ENCODE results near the gene CATSPERZ.

The CATSPERZ gene

GRCh38 chr11:64339286-64339685, 39.1 kb downstream of the CATSPERZ start:
- ATAC-seq (ENCODE audit: low read depth): no peak
- Mint-ChIP-seq H3K36me3 (peaks cover 7% of the 10 kb centered on the region), H3K27me3 (no peaks in the 10 kb centered on the region), H3K4me3 (peak overlapping the region; percentile 91), H3K9me3 (no peaks in the 10 kb centered on the region), H3K4me1 (peaks cover 45% of the 10 kb centered on the region), H3K27ac (peak overlapping the region; percentile 99)
- DNase-seq (ENCODE audit: low spot score in 2 of 2): no peak

- Mint-ChIP-seq H3K4me3 (peak within 1 kb of the TSS; percentile 91), H3K36me3 (peaks cover 7% of the 10 kb centered on the region), H3K4me1 (peaks cover 41% of the 10 kb centered on the region), H3K27ac (peak within 1 kb of the TSS; percentile 99), H3K27me3 (no peaks in the 10 kb centered on the region), H3K9me3 (no peaks in the 10 kb centered on the region)
- DNase-seq (ENCODE audit: low spot score in 2 of 2) (peak; percentile 85 to 93), ATAC-seq (ENCODE audit: low read depth) (peak; percentile 83)
Measured at GRCh38 chr11:64339754-64340408, 39.7 kb downstream of the CATSPERZ start, which contains the start of gene CCDC88B. Gene CCDC88B, plus strand, starts transcription at chr11:64340204. Its CDS starts 63 bp downstream, at chr11:64340267.

GRCh38 chr11:64340671-64341335, 40.6 kb downstream of the CATSPERZ start:
- ATAC-seq (ENCODE audit: low read depth) (peak; percentile 45), DNase-seq (ENCODE audit: low spot score in 2 of 2) (peak; percentile 79 to 93)
- H3K27ac Mint-ChIP-seq: peak overlapping the region; percentile 99
- peaks cover 37% of the 10 kb centered on the region for H3K4me1 Mint-ChIP-seq
- H3K4me3 Mint-ChIP-seq: peak overlapping the region; percentile 91
- no peaks in the 10 kb centered on the region for H3K9me3 Mint-ChIP-seq
- H3K27me3 Mint-ChIP-seq: no peaks in the 10 kb centered on the region
- H3K36me3 Mint-ChIP-seq: peaks cover 10% of the 10 kb centered on the region

GRCh38 chr11:64341429-64341828, 41.3 kb downstream of the CATSPERZ start:
- Mint-ChIP-seq H3K9me3 (no peaks in the 10 kb centered on the region), H3K36me3 (peaks cover 10% of the 10 kb centered on the region), H3K27ac (peak overlapping the region; percentile 99), H3K4me1 (peaks cover 38% of the 10 kb centered on the region), H3K27me3 (no peaks in the 10 kb centered on the region), H3K4me3 (peak overlapping the region; percentile 91)
- no peak for DNase-seq (ENCODE audit: low spot score in 2 of 2)
- ATAC-seq (ENCODE audit: low read depth): no peak

- H3K36me3 Mint-ChIP-seq: peaks cover 10% of the 10 kb centered on the region
Measured at GRCh38 chr11:64341851-64342791, 42.0 kb downstream of the CATSPERZ start.

GRCh38 chr11:64342869-64343745, 42.9 kb downstream of the CATSPERZ start:
- Mint-ChIP-seq H3K9me3 (no peaks in the 10 kb centered on the region), H3K36me3 (peaks cover 10% of the 10 kb centered on the region), H3K27ac (no peak overlapping the region), H3K27me3 (no peaks in the 10 kb centered on the region), H3K4me1 (peaks cover 36% of the 10 kb centered on the region), H3K4me3 (no peak overlapping the region)
- ATAC-seq (ENCODE audit: low read depth) (no peak), DNase-seq (ENCODE audit: low spot score in 2 of 2) (no peak)

More at GRCh38 chr11:64341851-64342791, 42.0 kb downstream of the CATSPERZ start:
- DNase-seq (ENCODE audit: low spot score in 2 of 2) (peak; percentile 91 to 93), ATAC-seq (ENCODE audit: low read depth) (peak; percentile 57)
- Mint-ChIP-seq H3K9me3 (no peaks in the 10 kb centered on the region), H3K27me3 (no peaks in the 10 kb centered on the region), H3K4me3 (peak overlapping the region; percentile 61), H3K4me1 (peaks cover 36% of the 10 kb centered on the region), H3K27ac (peak overlapping the region; percentile 99)

- Mint-ChIP-seq H3K36me3 (peaks cover 10% of the 10 kb centered on the region), H3K9me3 (no peaks in the 10 kb centered on the region), H3K4me1 (peaks cover 36% of the 10 kb centered on the region), H3K27me3 (no peaks in the 10 kb centered on the region), H3K27ac (no peak overlapping the region), H3K4me3 (no peak overlapping the region)
- ATAC-seq (ENCODE audit: low read depth): no peak
- no peak for DNase-seq (ENCODE audit: low spot score in 2 of 2)
Measured at GRCh38 chr11:64343767-64344559, 43.8 kb downstream of the CATSPERZ start.

- no peak overlapping the region for H3K4me3 Mint-ChIP-seq
- ATAC-seq (ENCODE audit: low read depth) (no peak), DNase-seq (ENCODE audit: low spot score in 2 of 2) (no peak)
- H3K27me3 Mint-ChIP-seq: no peaks in the 10 kb centered on the region
- H3K27ac Mint-ChIP-seq: no peak overlapping the region
- no peaks in the 10 kb centered on the region for H3K9me3 Mint-ChIP-seq
- H3K36me3 Mint-ChIP-seq: peaks cover 12% of the 10 kb centered on the region
- peaks cover 28% of the 10 kb centered on the region for H3K4me1 Mint-ChIP-seq
Measured at GRCh38 chr11:64344787-64345186, 44.6 kb downstream of the CATSPERZ start.

GRCh38 chr11:64347193-64347867, 47.2 kb downstream of the CATSPERZ start:
- Mint-ChIP-seq H3K27ac (no peak overlapping the region), H3K27me3 (no peaks in the 10 kb centered on the region), H3K4me1 (peaks cover 18% of the 10 kb centered on the region), H3K4me3 (no peak overlapping the region), H3K36me3 (peaks cover 11% of the 10 kb centered on the region), H3K9me3 (no peaks in the 10 kb centered on the region)
- DNase-seq (ENCODE audit: low spot score in 2 of 2): no peak
- no peak for ATAC-seq (ENCODE audit: low read depth)

GRCh38 chr11:64348383-64349024, 48.3 kb downstream of the CATSPERZ start:
- no peak overlapping the region for H3K27ac Mint-ChIP-seq
- DNase-seq (ENCODE audit: low spot score in 2 of 2): no peak
- H3K27me3 Mint-ChIP-seq: no peaks in the 10 kb centered on the region
- H3K9me3 Mint-ChIP-seq: no peaks in the 10 kb centered on the region
- H3K36me3 Mint-ChIP-seq: peaks cover 6% of the 10 kb centered on the region
- no peak for ATAC-seq (ENCODE audit: low read depth)
- no peak overlapping the region for H3K4me3 Mint-ChIP-seq
- peaks cover 12% of the 10 kb centered on the region for H3K4me1 Mint-ChIP-seq

GRCh38 chr11:64349025-64349387, 48.8 kb downstream of the CATSPERZ start:
- Mint-ChIP-seq H3K27ac (no peak overlapping the region), H3K4me1 (peaks cover 12% of the 10 kb centered on the region), H3K4me3 (no peak overlapping the region), H3K9me3 (no peaks in the 10 kb centered on the region), H3K36me3 (peaks cover 6% of the 10 kb centered on the region), H3K27me3 (no peaks in the 10 kb centered on the region)
- ATAC-seq (ENCODE audit: low read depth) (no peak), DNase-seq (ENCODE audit: low spot score in 2 of 2) (no peak)

GRCh38 chr11:64349404-64349803, 49.2 kb downstream of the CATSPERZ start:
- ATAC-seq (ENCODE audit: low read depth): no peak
- no peaks in the 10 kb centered on the region for H3K9me3 Mint-ChIP-seq
- no peak overlapping the region for H3K27ac Mint-ChIP-seq
- H3K36me3 Mint-ChIP-seq: peaks cover 6% of the 10 kb centered on the region
- H3K4me3 Mint-ChIP-seq: no peak overlapping the region
- H3K27me3 Mint-ChIP-seq: no peaks in the 10 kb centered on the region
- no peak for DNase-seq (ENCODE audit: low spot score in 2 of 2)
- H3K4me1 Mint-ChIP-seq: peaks cover 12% of the 10 kb centered on the region

All from memory B cell (primary cell).